ENCODE data around the gene CARMIL1.

GRCh38 chr6:25635886-25636317 is 356.7 kb downstream of the CARMIL1 start:
- TF ChIP-seq, protein P1, sequence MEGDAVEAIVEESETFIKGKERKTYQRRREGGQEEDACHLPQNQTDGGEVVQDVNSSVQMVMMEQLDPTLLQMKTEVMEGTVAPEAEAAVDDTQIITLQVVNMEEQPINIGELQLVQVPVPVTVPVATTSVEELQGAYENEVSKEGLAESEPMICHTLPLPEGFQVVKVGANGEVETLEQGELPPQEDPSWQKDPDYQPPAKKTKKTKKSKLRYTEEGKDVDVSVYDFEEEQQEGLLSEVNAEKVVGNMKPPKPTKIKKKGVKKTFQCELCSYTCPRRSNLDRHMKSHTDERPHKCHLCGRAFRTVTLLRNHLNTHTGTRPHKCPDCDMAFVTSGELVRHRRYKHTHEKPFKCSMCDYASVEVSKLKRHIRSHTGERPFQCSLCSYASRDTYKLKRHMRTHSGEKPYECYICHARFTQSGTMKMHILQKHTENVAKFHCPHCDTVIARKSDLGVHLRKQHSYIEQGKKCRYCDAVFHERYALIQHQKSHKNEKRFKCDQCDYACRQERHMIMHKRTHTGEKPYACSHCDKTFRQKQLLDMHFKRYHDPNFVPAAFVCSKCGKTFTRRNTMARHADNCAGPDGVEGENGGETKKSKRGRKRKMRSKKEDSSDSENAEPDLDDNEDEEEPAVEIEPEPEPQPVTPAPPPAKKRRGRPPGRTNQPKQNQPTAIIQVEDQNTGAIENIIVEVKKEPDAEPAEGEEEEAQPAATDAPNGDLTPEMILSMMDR (IDR thresholded peaks at IDR 0.05; ENCODE audit: low read depth, low read length) = no peak
- TF ChIP-seq EZH2phosphoT487 (IDR thresholded peaks at IDR 0.05; ENCODE audit: low read depth) = no peak
